ENCODE results near the gene RPTOR.
"Not testable (repeated sequence)": the region's sequence is repeated elsewhere in the genome, so short reads cannot be mapped to it uniquely, and the experiment has no call there.

The RPTOR gene

GRCh38 chr17:80786470-80786869 is 241.8 kb downstream of the RPTOR start:
- DNase-seq (ENCODE audit: low read depth) = no peak

- DNase-seq (ENCODE audit: low read depth) = no peak
These were observed 242.2 kb downstream of the RPTOR start for GRCh38 chr17:80786887-80787286.

- no peak for DNase-seq (ENCODE audit: low read depth)
These were observed 243.2 kb downstream of the RPTOR start for GRCh38 chr17:80787881-80788280.

GRCh38 chr17:80789356-80789902 is 244.8 kb downstream of the RPTOR start:
- no peak for DNase-seq (ENCODE audit: low read depth)

GRCh38 chr17:80790021-80790765 is 245.6 kb downstream of the RPTOR start:
- no peak for DNase-seq (ENCODE audit: low read depth)

- no peak for DNase-seq (ENCODE audit: low read depth)
These were observed 246.5 kb downstream of the RPTOR start for GRCh38 chr17:80790981-80791742.

GRCh38 chr17:80791758-80792284 is 247.2 kb downstream of the RPTOR start:
- DNase-seq (ENCODE audit: low read depth) = no peak

- no peak for DNase-seq (ENCODE audit: low read depth)
These were observed 247.7 kb downstream of the RPTOR start for GRCh38 chr17:80792373-80792781.

GRCh38 chr17:80793421-80793820 is 248.8 kb downstream of the RPTOR start:
- DNase-seq (ENCODE audit: low read depth) = no peak

GRCh38 chr17:80793851-80794267 is 249.2 kb downstream of the RPTOR start:
- DNase-seq (ENCODE audit: low read depth) = no peak

- DNase-seq (ENCODE audit: low read depth) = no peak
These were observed 249.8 kb downstream of the RPTOR start for GRCh38 chr17:80794281-80795089.

- no peak for DNase-seq (ENCODE audit: low read depth)
These were observed 250.5 kb downstream of the RPTOR start for GRCh38 chr17:80795090-80795580.

- DNase-seq (ENCODE audit: low read depth) = no peak
These were observed 251.1 kb downstream of the RPTOR start for GRCh38 chr17:80795754-80796153.

GRCh38 chr17:80796430-80796861 is 251.8 kb downstream of the RPTOR start:
- no peak for DNase-seq (ENCODE audit: low read depth)

GRCh38 chr17:80797222-80797621 is 252.6 kb downstream of the RPTOR start:
- DNase-seq (ENCODE audit: low read depth) = not testable (repeated sequence)

GRCh38 chr17:80797741-80798594 is 253.3 kb downstream of the RPTOR start:
- no peak for DNase-seq (ENCODE audit: low read depth)

- DNase-seq (ENCODE audit: low read depth) = no peak
These were observed 254.2 kb downstream of the RPTOR start for GRCh38 chr17:80798595-80799537.

GRCh38 chr17:80799538-80800480 is 255.2 kb downstream of the RPTOR start:
- no peak for DNase-seq (ENCODE audit: low read depth)
